ENCODE results near the gene TSPAN11.

DNA sequence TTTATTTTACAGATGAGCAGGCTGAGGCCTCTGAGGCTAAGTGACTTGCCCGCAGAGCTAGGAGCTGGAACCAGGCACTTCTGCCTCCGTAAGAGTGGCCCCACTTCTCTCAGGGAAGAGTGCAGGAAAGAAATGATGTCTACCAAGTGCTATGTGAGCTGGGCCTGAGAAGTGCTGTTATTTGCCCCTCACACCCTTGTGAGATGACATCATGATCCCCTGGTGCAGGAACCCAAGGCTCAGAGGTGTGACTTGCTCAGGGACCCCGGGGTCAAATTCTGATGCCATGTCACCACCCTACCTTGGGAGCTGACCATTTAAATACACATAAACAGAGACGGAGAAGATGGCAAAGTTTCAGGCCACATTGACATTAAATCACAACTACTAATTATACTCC lies 83.4 kb downstream of the TSPAN11 start:
- TF ChIP-seq CTCF (IDR thresholded peaks at IDR 0.05) (no peak), POLR2A (IDR thresholded peaks at IDR 0.05) (no peak), EP300 (IDR thresholded peaks at IDR 0.05) (no peak)
